Liver (tissue), 9 donors: ENCODE results near the gene FGF19. TPM values are rescaled to one million over a fixed set of nuclear protein-coding genes. Genes with fewer than 3 reads are reported as not detected.
"Not testable (repeated sequence)": the region's sequence is repeated elsewhere in the genome, so short reads cannot be mapped to it uniquely, and the experiment has no call there.

Experiments used
- DNase-seq: peaks from one replicate; pipeline ENCODE4 v3.0.0-alpha.2; 2017; ENCODE audit warnings: low spot score
- H3K27ac ChIP-seq, 2 donors: one replicate each; pipeline ENCODE4 v1.7.0; 2013; ENCODE audit warnings: inconsistent platforms in 2 of 2, low read length in 2 of 2, control low read depth in 1 of 2, low read depth in 1 of 2, mild to moderate bottlenecking in 1 of 2
- H3K27me3 ChIP-seq, 4 donors: one replicate each; pipeline versions ENCODE4 v1.6.1 to v1.7.0; 2013; ENCODE audit warnings: low read length in 3 of 4, inconsistent platforms in 1 of 4, mild to moderate bottlenecking in 1 of 4, moderate library complexity in 1 of 4; ENCODE audit not compliant: control insufficient read depth in 4 of 4, insufficient read depth in 4 of 4
- H3K36me3 ChIP-seq, 4 donors: one replicate each; pipeline versions ENCODE4 v1.6.1 to v1.7.0; 2013; ENCODE audit warnings: low read length in 3 of 4, mild to moderate bottlenecking in 3 of 4, low read depth in 1 of 4, moderate library complexity in 1 of 4; ENCODE audit not compliant: control insufficient read depth in 4 of 4, insufficient read depth in 3 of 4
- H3K4me1 ChIP-seq, 4 donors: one replicate each; pipeline versions ENCODE4 v1.6.1 to v1.7.0; 2013; ENCODE audit warnings: low read length in 3 of 4, mild to moderate bottlenecking in 3 of 4, moderate library complexity in 1 of 4; ENCODE audit not compliant: control insufficient read depth in 4 of 4, insufficient read depth in 4 of 4
- H3K4me3 ChIP-seq, 3 donors: one replicate each; pipeline versions ENCODE4 v1.6.1 to v1.7.0; 2013; ENCODE audit warnings: low read length in 3 of 3, control low read depth in 1 of 3, low read depth in 1 of 3, mild to moderate bottlenecking in 1 of 3
- H3K9ac ChIP-seq, 2 donors: one replicate each; pipeline ENCODE4 v1.7.0; 2013; ENCODE audit warnings: low read length in 2 of 2, mild to moderate bottlenecking in 2 of 2, moderate library complexity in 2 of 2, control low read depth in 1 of 2, low read depth in 1 of 2
- H3K9me3 ChIP-seq, 4 donors: one replicate each; pipeline versions ENCODE4 v1.6.1 to v1.7.0; 2013; ENCODE audit warnings: low read length in 3 of 4; ENCODE audit not compliant: control insufficient read depth in 4 of 4
- CTCF ChIP-seq: fragments of 150-350 bp; IDR thresholded peaks from 2 replicates; pipeline ENCODE4 v1.5.1; 2017; ENCODE audit warnings: improper control_type of control experiment, low read depth, low read length; ENCODE audit not compliant: missing input control
- FOXA1 ChIP-seq: IDR thresholded peaks from 2 replicates; pipeline ENCODE4 v1.6.1; 2016; ENCODE audit warnings: antibody characterized with exemption
- FOXA2 ChIP-seq: IDR thresholded peaks from 2 replicates; pipeline ENCODE4 v1.6.1; 2016; ENCODE audit warnings: antibody characterized with exemption
- GABPA ChIP-seq, 2 donors: IDR thresholded peaks in 1 of 2; conservative IDR thresholded peaks in 1 of 2; 2 replicates each; pipeline ENCODE4 v1.6.1; 2016; ENCODE audit warnings: antibody characterized with exemption in 2 of 2, mild to moderate bottlenecking in 1 of 2, moderate library complexity in 1 of 2
- HNF4G ChIP-seq: IDR thresholded peaks from 2 replicates; pipeline ENCODE4 v1.6.1; 2016; ENCODE audit warnings: antibody characterized with exemption
- JUND ChIP-seq, 2 donors: IDR thresholded peaks; 2 replicates each; pipeline ENCODE4 v1.6.1; 2016; ENCODE audit warnings: antibody characterized with exemption in 2 of 2
- MAX ChIP-seq: IDR thresholded peaks from 2 replicates; pipeline ENCODE4 v1.6.1; 2016; ENCODE audit warnings: antibody characterized with exemption
- NR2F2 ChIP-seq: IDR thresholded peaks from 2 replicates; pipeline ENCODE4 v1.6.1; 2016; ENCODE audit warnings: antibody characterized with exemption
- REST ChIP-seq: IDR thresholded peaks from 2 replicates; pipeline ENCODE4 v1.6.1; 2016; ENCODE audit warnings: antibody characterized with exemption, mild to moderate bottlenecking
- TAF1 ChIP-seq: conservative IDR thresholded peaks from 2 replicates; pipeline ENCODE4 v1.6.1; 2016; ENCODE audit warnings: antibody characterized with exemption, mild to moderate bottlenecking
- YY1 ChIP-seq: IDR thresholded peaks from 2 replicates; pipeline ENCODE4 v1.6.1; 2016; ENCODE audit warnings: antibody characterized with exemption, mild to moderate bottlenecking
- WGBS: extraction: QIAGEN DNeasy Blood & Tissue Kit; methylation state at CpG from one replicate; pipeline ENCODE4 v1.1.7; 2013; 5-methylcytosine and 5-hydroxymethylcytosine counted together
- polyA plus RNA-seq, 2 donors: library from polyadenylated mRNA; stranded (reverse) in 1 of 2; unstranded in 1 of 2; fragments of 200-250 nt in 1 of 2; fragments of >200 nt in 1 of 2; fragmentation: Nextera tagmentation in 1 of 2; extraction: Ambion mirVana in 1 of 2; gene quantifications; one replicate each; pipeline versions ENCODE4 v1.2.1 to v1.2.3, GENCODE V29; 2013 to 2015
- total RNA-seq, 2 donors: library from RNA; depleted of rRNA; stranded (reverse); fragments of >200 nt; gene quantifications; one replicate each; pipeline ENCODE4 v1.2.3, GENCODE V29; 2014
- donor health status: healthy.
- donor health status: healthy.
- donor health status: healthy.
- donor health status: healthy.
- donor health status: healthy.

FGF19 gene
- total and polyA plus RNA-seq, 4 donors, result 0.09 TPM; not detected in 3

- not testable (repeated sequence) for H3K4me1 ChIP-seq, H3K9me3 ChIP-seq, H3K4me3 ChIP-seq, H3K27me3 ChIP-seq, H3K36me3 ChIP-seq, H3K9ac ChIP-seq, DNase-seq, H3K27ac ChIP-seq
- WGBS, result 84% methylated on average over 6 of the region's 6 CpGs
Observed at GRCh38 chr11:69695995-69696394, 7.8 kb downstream of the FGF19 start.

GRCh38 chr11:69695581-69695980 lies 8.2 kb downstream of the FGF19 start:
- 81% methylated on average over 7 of the region's 7 CpGs for WGBS
- no peak for TF ChIP-seq FOXA1
- H3K9ac ChIP-seq, result no peak overlapping the region
- no peak overlapping the region for H3K4me3 ChIP-seq
- no peaks in the 10 kb centered on the region for H3K9me3 ChIP-seq
- H3K4me1 ChIP-seq, result peaks cover 0 to 4% (median 2%) of the 10 kb centered on the region in 4 donors
- no peaks in the 10 kb centered on the region for H3K27me3 ChIP-seq
- no peaks in the 10 kb centered on the region for H3K36me3 ChIP-seq
- no peak overlapping the region for H3K27ac ChIP-seq
- DNase-seq, result no peak

- Histone ChIP-seq H3K9ac (no peak overlapping the region), H3K4me1 (no peaks in the 10 kb centered on the region), H3K9me3 (no peaks in the 10 kb centered on the region), H3K27ac (no peak overlapping the region), H3K4me3 (no peak overlapping the region), H3K27me3 (no peaks in the 10 kb centered on the region), H3K36me3 (no peaks in the 10 kb centered on the region)
- WGBS, result 91% methylated on average over 10 of the region's 10 CpGs
- TF ChIP-seq HNF4G, result no peak
- TF ChIP-seq JUND (IDR thresholded peaks at IDR 0.05), result no peak
- TF ChIP-seq YY1, result no peak
- TF ChIP-seq GABPA (IDR thresholded peaks at IDR 0.05 in 1 of 2, conservative IDR thresholded peaks at IDR 0.05 in 1 of 2), result no peak
- TF ChIP-seq FOXA1, result no peak
- no peak for TF ChIP-seq NR2F2
- TF ChIP-seq MAX, result no peak
- TF ChIP-seq TAF1, result no peak
- TF ChIP-seq CTCF, result no peak
- no peak for TF ChIP-seq FOXA2
- DNase-seq, result no peak
Observed at GRCh38 chr11:69694781-69695180, 9.0 kb downstream of the FGF19 start.

- H3K36me3 ChIP-seq, result no peaks in the 10 kb centered on the region
- H3K9ac ChIP-seq, result no peak overlapping the region
- H3K9me3 ChIP-seq, result no peaks in the 10 kb centered on the region
- H3K27me3 ChIP-seq, result no peaks in the 10 kb centered on the region
- no peaks in the 10 kb centered on the region for H3K4me1 ChIP-seq
- no peak for TF ChIP-seq YY1
- TF ChIP-seq REST, result no peak
- no peak overlapping the region for H3K4me3 ChIP-seq
- DNase-seq, result no peak
- H3K27ac ChIP-seq, result no peak overlapping the region
Observed at GRCh38 chr11:69692422-69692821, 11.4 kb downstream of the FGF19 start.
